HUES6 (cell line): ENCODE measurements around the gene ENAH.
"Not testable (repeated sequence)": the region's sequence is repeated elsewhere in the genome, so short reads cannot be mapped to it uniquely, and the experiment has no call there.

Experiments
- H3K27ac ChIP-seq: 2 replicates; pipeline ENCODE4 v1.7.0; 2013; ENCODE audit warnings: low read depth, mild to moderate bottlenecking, low read length, inconsistent platforms
- H3K27me3 ChIP-seq: 2 replicates; pipeline ENCODE4 v1.6.1; 2013; ENCODE audit warnings: low read length; ENCODE audit not compliant: control insufficient read depth, insufficient read depth
- H3K36me3 ChIP-seq: 2 replicates; pipeline ENCODE4 v1.6.1; 2013; ENCODE audit warnings: low read length; ENCODE audit not compliant: control insufficient read depth, insufficient read depth
- H3K4me1 ChIP-seq: 2 replicates; pipeline ENCODE4 v1.6.1; 2013; ENCODE audit warnings: low read length; ENCODE audit not compliant: control insufficient read depth, insufficient read depth
- H3K4me3 ChIP-seq: 2 replicates; pipeline ENCODE4 v1.5.1; 2013; ENCODE audit warnings: low read depth, low read length
- H3K9ac ChIP-seq: one replicate; pipeline ENCODE4 v1.6.1; 2013; ENCODE audit warnings: mild to moderate bottlenecking, low read length
- H3K9me3 ChIP-seq: 2 replicates; pipeline ENCODE4 v1.6.1; 2013; ENCODE audit warnings: low read depth, low read length; ENCODE audit not compliant: control insufficient read depth, insufficient read depth

Gene ENAH

GRCh38 chr1:225626698-225627097, 26.2 kb downstream of the ENAH start:
- H3K4me1 ChIP-seq, result peaks cover 19% of the 10 kb centered on the region
- H3K9ac ChIP-seq, result no peak overlapping the region
- no peaks in the 10 kb centered on the region for H3K27me3 ChIP-seq
- H3K27ac ChIP-seq, result no peak overlapping the region
- H3K36me3 ChIP-seq, result peaks cover 15% of the 10 kb centered on the region
- H3K9me3 ChIP-seq, result peaks cover 2% of the 10 kb centered on the region; the same call in 1 of the 2 replicates
- H3K4me3 ChIP-seq, result no peak overlapping the region

- no peaks in the 10 kb centered on the region for H3K27me3 ChIP-seq
- no peak overlapping the region for H3K9ac ChIP-seq
- no peak overlapping the region for H3K27ac ChIP-seq
- H3K4me1 ChIP-seq, result peaks cover 2% of the 10 kb centered on the region; the same call in 1 of the 2 replicates
- H3K9me3 ChIP-seq, result peaks cover 16% of the 10 kb centered on the region; the same call in 1 of the 2 replicates
- no peak overlapping the region for H3K4me3 ChIP-seq
- H3K36me3 ChIP-seq, result peaks cover 12% of the 10 kb centered on the region
Measured at GRCh38 chr1:225617956-225618355, 35.0 kb downstream of the ENAH start.

- H3K27ac ChIP-seq, result no peak overlapping the region
- no peak overlapping the region for H3K4me3 ChIP-seq
- peaks cover 2% of the 10 kb centered on the region; the same call in 1 of the 2 replicates for H3K4me1 ChIP-seq
- peaks cover 10% of the 10 kb centered on the region for H3K36me3 ChIP-seq
- H3K9me3 ChIP-seq, result peaks cover 16% of the 10 kb centered on the region; the same call in 1 of the 2 replicates
- no peak overlapping the region for H3K9ac ChIP-seq
- H3K27me3 ChIP-seq, result no peaks in the 10 kb centered on the region
Measured at GRCh38 chr1:225617479-225617878, 35.4 kb downstream of the ENAH start.

GRCh38 chr1:225615403-225615790, 37.5 kb downstream of the ENAH start:
- not testable (repeated sequence) for H3K4me3 ChIP-seq, H3K36me3 ChIP-seq, H3K4me1 ChIP-seq, H3K9ac ChIP-seq, H3K27me3 ChIP-seq, H3K27ac ChIP-seq
- peaks cover 12% of the 10 kb centered on the region; the same call in 1 of the 2 replicates for H3K9me3 ChIP-seq

GRCh38 chr1:225613006-225613405, 39.9 kb downstream of the ENAH start:
- Histone ChIP-seq H3K9me3 (peaks cover 12% of the 10 kb centered on the region; the same call in 1 of the 2 replicates), H3K4me1 (peaks cover 21% of the 10 kb centered on the region), H3K27me3 (no peaks in the 10 kb centered on the region), H3K9ac (no peak overlapping the region), H3K36me3 (0 out of 2 replicates have a peak, but pooled peaks cover 2% of the 10 kb centered on the region), H3K27ac (no peak overlapping the region), H3K4me3 (no peak overlapping the region)

- 0 out of 2 replicates have a peak, but pooled peaks cover 2% of the 10 kb centered on the region for H3K36me3 ChIP-seq
- no peak overlapping the region for H3K9ac ChIP-seq
- no peaks in the 10 kb centered on the region for H3K27me3 ChIP-seq
- H3K4me1 ChIP-seq, result peaks cover 28% of the 10 kb centered on the region
- H3K4me3 ChIP-seq, result no peak overlapping the region
- no peak overlapping the region for H3K27ac ChIP-seq
- peaks cover 6% of the 10 kb centered on the region; the same call in 1 of the 2 replicates for H3K9me3 ChIP-seq
Measured at GRCh38 chr1:225612287-225612686, 40.6 kb downstream of the ENAH start.

GRCh38 chr1:225611537-225612223, 41.2 kb downstream of the ENAH start:
- Histone ChIP-seq H3K27ac (no peak overlapping the region), H3K9me3 (peaks cover 2% of the 10 kb centered on the region; the same call in 1 of the 2 replicates), H3K9ac (no peak overlapping the region), H3K4me3 (no peak overlapping the region), H3K36me3 (0 out of 2 replicates have a peak, but pooled peaks cover 2% of the 10 kb centered on the region), H3K4me1 (peaks cover 30% of the 10 kb centered on the region), H3K27me3 (no peaks in the 10 kb centered on the region)

GRCh38 chr1:225610539-225610938, 42.4 kb downstream of the ENAH start:
- Histone ChIP-seq H3K9me3 (no peaks in the 10 kb centered on the region), H3K9ac (no peak overlapping the region), H3K27me3 (no peaks in the 10 kb centered on the region), H3K4me3 (no peak overlapping the region), H3K36me3 (no peaks in the 10 kb centered on the region), H3K27ac (no peak overlapping the region), H3K4me1 (peaks cover 30% of the 10 kb centered on the region)

- Histone ChIP-seq H3K9ac (no peak overlapping the region), H3K36me3 (no peaks in the 10 kb centered on the region), H3K27ac (no peak overlapping the region), H3K4me3 (no peak overlapping the region), H3K27me3 (no peaks in the 10 kb centered on the region), H3K9me3 (no peaks in the 10 kb centered on the region), H3K4me1 (peaks cover 28% of the 10 kb centered on the region)
Measured at GRCh38 chr1:225608014-225608796, 44.7 kb downstream of the ENAH start.

GRCh38 chr1:225607355-225607754, 45.6 kb downstream of the ENAH start:
- no peak overlapping the region for H3K9ac ChIP-seq
- H3K36me3 ChIP-seq, result no peaks in the 10 kb centered on the region
- H3K9me3 ChIP-seq, result peaks cover 4% of the 10 kb centered on the region; the same call in 1 of the 2 replicates
- H3K4me3 ChIP-seq, result no peak overlapping the region
- H3K4me1 ChIP-seq, result peaks cover 28% of the 10 kb centered on the region
- no peaks in the 10 kb centered on the region for H3K27me3 ChIP-seq
- H3K27ac ChIP-seq, result no peak overlapping the region
